ENCODE results near the gene RBM7.

The RBM7 gene

GRCh38 chr11:114392735-114393667, 7.5 kb upstream of the RBM7 start:
- no peak overlapping the region for H3K4me3 ChIP-seq (ENCODE audit: low read length)

GRCh38 chr11:114395736-114396135, 4.7 kb upstream of the RBM7 start:
- H3K4me3 ChIP-seq (ENCODE audit: low read length) = no peak overlapping the region
- no peak for DNase-seq (ENCODE audit: low read depth, low spot score)

More at GRCh38 chr11:114392735-114393667, 7.5 kb upstream of the RBM7 start:
- DNase-seq (ENCODE audit: low read depth, low spot score) = no peak

GRCh38 chr11:114396916-114397315, 3.5 kb upstream of the RBM7 start:
- no peak overlapping the region for H3K4me3 ChIP-seq (ENCODE audit: low read length)
- DNase-seq (ENCODE audit: low read depth, low spot score) = no peak

- no peak for DNase-seq (ENCODE audit: low read depth, low spot score)
- no peak overlapping the region for H3K4me3 ChIP-seq (ENCODE audit: low read length)
These were observed 3.0 kb upstream of the RBM7 start for GRCh38 chr11:114397349-114397982.

- no peak for DNase-seq (ENCODE audit: low read depth, low spot score)
- no peak overlapping the region for H3K4me3 ChIP-seq (ENCODE audit: low read length)
These were observed 2.1 kb upstream of the RBM7 start for GRCh38 chr11:114398303-114398920.

- DNase-seq (ENCODE audit: low read depth, low spot score) = peak; percentile 14
- peak overlapping the region; percentile 84 for H3K4me3 ChIP-seq (ENCODE audit: low read length)
These were observed 813 bp upstream of the RBM7 start for GRCh38 chr11:114399490-114400215.

GRCh38 chr11:114400915-114401223, 403 bp downstream of the RBM7 start:
- peak overlapping the region; percentile 84 for H3K4me3 ChIP-seq (ENCODE audit: low read length)
- no peak for DNase-seq (ENCODE audit: low read depth, low spot score)

GRCh38 chr11:114401311-114401710, 845 bp downstream of the RBM7 start:
- DNase-seq (ENCODE audit: low read depth, low spot score) = no peak

GRCh38 chr11:114412946-114413345, 12.5 kb downstream of the RBM7 start:
- no peak for DNase-seq (ENCODE audit: low read depth, low spot score)
- H3K4me3 ChIP-seq (ENCODE audit: low read length) = no peak overlapping the region

More at GRCh38 chr11:114401311-114401710, 845 bp downstream of the RBM7 start:
- peak overlapping the region; percentile 84 for H3K4me3 ChIP-seq (ENCODE audit: low read length)

- DNase-seq (ENCODE audit: low read depth, low spot score) = no peak
- H3K4me3 ChIP-seq (ENCODE audit: low read length) = no peak overlapping the region
These were observed 13.5 kb downstream of the RBM7 start for GRCh38 chr11:114413958-114414357.

- no peak overlapping the region for H3K4me3 ChIP-seq (ENCODE audit: low read length)
These were observed 16.0 kb downstream of the RBM7 start for GRCh38 chr11:114416441-114416961.

GRCh38 chr11:114426280-114426679, 25.8 kb downstream of the RBM7 start:
- no peak for DNase-seq (ENCODE audit: low read depth, low spot score)
- H3K4me3 ChIP-seq (ENCODE audit: low read length) = no peak overlapping the region

More at GRCh38 chr11:114416441-114416961, 16.0 kb downstream of the RBM7 start:
- no peak for DNase-seq (ENCODE audit: low read depth, low spot score)

- DNase-seq (ENCODE audit: low read depth, low spot score) = no peak
These were observed 29.8 kb downstream of the RBM7 start for GRCh38 chr11:114430290-114430689.

GRCh38 chr11:114432893-114433292, 32.4 kb downstream of the RBM7 start:
- no peak for DNase-seq (ENCODE audit: low read depth, low spot score)
- no peak overlapping the region for H3K4me3 ChIP-seq (ENCODE audit: low read length)

More at GRCh38 chr11:114430290-114430689, 29.8 kb downstream of the RBM7 start:
- H3K4me3 ChIP-seq (ENCODE audit: low read length) = no peak overlapping the region

- H3K4me3 ChIP-seq (ENCODE audit: low read length) = no peak overlapping the region
- no peak for DNase-seq (ENCODE audit: low read depth, low spot score)
These were observed 32.9 kb downstream of the RBM7 start for GRCh38 chr11:114433376-114433775.

- no peak for DNase-seq (ENCODE audit: low read depth, low spot score)
- H3K4me3 ChIP-seq (ENCODE audit: low read length) = no peak overlapping the region
These were observed 37.8 kb downstream of the RBM7 start for GRCh38 chr11:114438303-114438702.

GRCh38 chr11:114439229-114440120, 39.0 kb downstream of the RBM7 start, which contains the start of gene REXO2:
Gene REXO2 (plus strand): TSS chr11:114439467. CDS start chr11:114439529, 62 bp downstream.
- DNase-seq (ENCODE audit: low read depth, low spot score) = peak; percentile 93
- peak within 1 kb of the TSS; percentile 95 for H3K4me3 ChIP-seq (ENCODE audit: low read length)
